Measurements from ENCODE around the gene RARRES1. TPM values are rescaled to one million over a fixed set of nuclear protein-coding genes. Genes with fewer than 3 reads are reported as not detected.
"Not testable (repeated sequence)": the region's sequence is repeated elsewhere in the genome, so short reads cannot be mapped to it uniquely, and the experiment has no call there.

Gene RARRES1
- total RNA-seq, 6 experiments from 2014 or later, result 1.8 to 9.2 (median 7.0) TPM

- TF ChIP-seq CTCF (IDR thresholded peaks at IDR 0.05) (no peak), POLR2A (IDR thresholded peaks at IDR 0.05) (no peak)
- WGBS (ENCODE audit: insufficient coverage, low coverage, low lambda C conversion rate, missing lambda C conversion rate), result 28% methylated on average over 2 of the region's 2 CpGs
- no peak for DNase-seq
- Histone ChIP-seq H3K27ac (no peak overlapping the region), H3K36me3 (peaks cover 0 to 5% (median 3%) of the 10 kb centered on the region in 4 donors), H3K9me3 (no peaks in the 10 kb centered on the region), H3K4me3 (no peak overlapping the region), H3K27me3 (no peaks in the 10 kb centered on the region), H3K4me1 (no peaks in the 10 kb centered on the region)
- no peak for ATAC-seq
- intact Hi-C loops (cut with DNase I), result no loop called here
Measured at GRCh38 chr3:158696618-158697017, 35.6 kb downstream of the RARRES1 start.

- H3K4me3 ChIP-seq; DNase-seq; H3K27ac ChIP-seq; H3K4me1 ChIP-seq; H3K27me3 ChIP-seq; H3K9me3 ChIP-seq; intact Hi-C loops (cut with DNase I); ATAC-seq: not testable (repeated sequence)
- peaks cover 0 to 15% (median 7%) of the 10 kb centered on the region in 4 donors for H3K36me3 ChIP-seq
- WGBS (ENCODE audit: insufficient coverage, low coverage, low lambda C conversion rate, missing lambda C conversion rate), result 76% methylated on average over 3 of the region's 3 CpGs
Measured at GRCh38 chr3:158693866-158694456, 38.3 kb downstream of the RARRES1 start.

GRCh38 chr3:158685159-158685558 is 47.1 kb downstream of the RARRES1 start:
- Histone ChIP-seq H3K4me3 (no peak overlapping the region), H3K27ac (no peak overlapping the region), H3K4me1 (peaks cover 0 to 6% (median 2%) of the 10 kb centered on the region in 4 donors), H3K36me3 (peaks cover 0 to 2% (median under 1%) of the 10 kb centered on the region in 4 donors), H3K9me3 (no peaks in the 10 kb centered on the region), H3K27me3 (no peaks in the 10 kb centered on the region)
- no peak for DNase-seq
- intact Hi-C loops (cut with DNase I), result no loop called here
- ATAC-seq, result no peak
- no peak for TF ChIP-seq CTCF (IDR thresholded peaks at IDR 0.05)
- no peak for TF ChIP-seq POLR2A (IDR thresholded peaks at IDR 0.05)
- WGBS (ENCODE audit: insufficient coverage, low coverage, low lambda C conversion rate, missing lambda C conversion rate), result 94% methylated on average over 2 of the region's 2 CpGs

GRCh38 chr3:158683230-158683962 is 48.9 kb downstream of the RARRES1 start:
- Histone ChIP-seq H3K4me3 (no peak overlapping the region), H3K36me3 (peaks cover 0 to 2% (median 0%) of the 10 kb centered on the region in 4 donors), H3K27me3 (no peaks in the 10 kb centered on the region), H3K27ac (no peak overlapping the region), H3K9me3 (no peaks in the 10 kb centered on the region), H3K4me1 (peaks cover 0 to 6% (median 2%) of the 10 kb centered on the region in 4 donors)
- ATAC-seq (no peak), DNase-seq (no peak)
- intact Hi-C loops (cut with DNase I), result no loop called here
- TF ChIP-seq POLR2A (IDR thresholded peaks at IDR 0.05) (no peak), CTCF (IDR thresholded peaks at IDR 0.05) (no peak)
- 92% methylated on average over 5 of the region's 5 CpGs for WGBS (ENCODE audit: insufficient coverage, low coverage, low lambda C conversion rate, missing lambda C conversion rate)

- intact Hi-C loops (cut with DNase I), result no loop called here
- no peaks in the 10 kb centered on the region for H3K9me3 ChIP-seq
- ATAC-seq (no peak), DNase-seq (no peak)
- peaks cover 0 to 6% (median 2%) of the 10 kb centered on the region in 4 donors for H3K4me1 ChIP-seq
- no peaks in the 10 kb centered on the region for H3K27me3 ChIP-seq
- no peak overlapping the region for H3K27ac ChIP-seq
- no peak overlapping the region for H3K4me3 ChIP-seq
- TF ChIP-seq POLR2A (IDR thresholded peaks at IDR 0.05) (no peak), CTCF (IDR thresholded peaks at IDR 0.05) (no peak)
- peaks cover 0 to 2% (median 0%) of the 10 kb centered on the region in 4 donors for H3K36me3 ChIP-seq
- 77% methylated on average over 2 of the region's 2 CpGs for WGBS (ENCODE audit: insufficient coverage, low coverage, low lambda C conversion rate, missing lambda C conversion rate)
Measured at GRCh38 chr3:158680861-158681260, 51.4 kb downstream of the RARRES1 start.
